DOHH2 (cell line): ENCODE results near the gene GRID1.

ENCODE experiments used
- H3F3A ChIP-seq: fragments of 200-600 bp; sonication (generic), shearing (Covaris generic); 2 replicates; pipeline ENCODE4 v1.6.0; 2016; ENCODE audit warnings: antibody characterized with exemption, mild to moderate bottlenecking; ENCODE audit not compliant: control insufficient read depth, insufficient read depth
- H3K27ac ChIP-seq: fragments of 200-600 bp; sonication (generic); 2 replicates; pipeline ENCODE4 v1.5.1; 2014; ENCODE audit warnings: low read depth, mild to moderate bottlenecking, low read length, moderate library complexity
- H3K27me3 ChIP-seq: fragments of 200-600 bp; sonication (generic); 2 replicates; pipeline ENCODE4 v1.6.1; 2014; ENCODE audit warnings: mild to moderate bottlenecking, low read length, mixed read lengths; ENCODE audit not compliant: control insufficient read depth
- H3K36me3 ChIP-seq: fragments of 200-600 bp; sonication (generic); 2 replicates; pipeline ENCODE4 v1.6.1; 2014; ENCODE audit warnings: mild to moderate bottlenecking, low read length, moderate library complexity, mixed read lengths; ENCODE audit not compliant: control insufficient read depth
- H3K4me1 ChIP-seq: fragments of 200-600 bp; sonication (generic); 2 replicates; pipeline ENCODE4 v1.6.1; 2014; ENCODE audit warnings: mild to moderate bottlenecking, low read length, mixed read lengths; ENCODE audit not compliant: control insufficient read depth
- H3K4me2 ChIP-seq: fragments of 200-600 bp; sonication (generic); 2 replicates; pipeline ENCODE4 v1.6.0; 2014; ENCODE audit warnings: mild to moderate bottlenecking, low read length, moderate library complexity
- H3K4me3 ChIP-seq: fragments of 200-600 bp; sonication (generic); 2 replicates; pipeline ENCODE4 v1.5.1; 2014; ENCODE audit warnings: mild to moderate bottlenecking, low read length, mixed read lengths
- H3K79me2 ChIP-seq: fragments of 200-600 bp; sonication (generic); 2 replicates; pipeline ENCODE4 v1.6.1; 2014; ENCODE audit warnings: mild to moderate bottlenecking, low read length, mixed read lengths; ENCODE audit not compliant: control insufficient read depth
- H3K9me2 ChIP-seq: fragments of 200-600 bp; sonication (generic); replicated peaks from 2 replicates; pipeline ENCODE4 v1.6.1; 2014; ENCODE audit warnings: mild to moderate bottlenecking, low read length, mixed read lengths; ENCODE audit not compliant: control insufficient read depth
- H3K9me3 ChIP-seq: fragments of 200-600 bp; sonication (generic); 2 replicates; pipeline ENCODE4 v1.6.1; 2014; ENCODE audit warnings: antibody characterized with exemption, low read length, mixed read lengths; ENCODE audit not compliant: control insufficient read depth, insufficient read depth
- H4K20me1 ChIP-seq: fragments of 200-600 bp; sonication (generic); 2 replicates; pipeline ENCODE4 v1.6.0; 2014; ENCODE audit warnings: low read depth, mild to moderate bottlenecking, antibody characterized with exemption, low read length, moderate library complexity; ENCODE audit not compliant: control insufficient read depth, insufficient read depth
- CTCF ChIP-seq: fragments of 200-600 bp; sonication (generic); IDR thresholded peaks from one replicate; pipeline ENCODE4 v1.5.1; 2014; ENCODE audit warnings: antibody characterized with exemption, mild to moderate bottlenecking, low read depth, low read length; ENCODE audit not compliant: poor library complexity, severe bottlenecking
- EZH2phosphoT487 ChIP-seq: fragments of 200-600 bp; sonication (generic); IDR thresholded peaks from 2 replicates; pipeline ENCODE4 v1.6.1; 2017; ENCODE audit warnings: borderline replicate concordance, mild to moderate bottlenecking, antibody characterized with exemption, low read length, moderate library complexity, mixed read lengths

GRID1 gene

GRCh38 chr10:86079088-86079487 lies 287.5 kb downstream of the GRID1 start:
- Histone ChIP-seq H3K4me3 (no peak overlapping the region), H3K36me3 (no peaks in the 10 kb centered on the region), H3K27ac (no peak overlapping the region), H3K9me3 (no peaks in the 10 kb centered on the region), H3K4me1 (no peaks in the 10 kb centered on the region), H3K4me2 (no peak overlapping the region), H3F3A (no peaks in the 10 kb centered on the region), H3K79me2 (no peaks in the 10 kb centered on the region), H3K9me2 (no peaks in the 10 kb centered on the region), H3K27me3 (no peaks in the 10 kb centered on the region; the same call in 1 of the 2 replicates), H4K20me1 (no peaks in the 10 kb centered on the region)
- TF ChIP-seq CTCF (no peak), EZH2phosphoT487 (no peak)

GRCh38 chr10:86078639-86079035 lies 288.0 kb downstream of the GRID1 start:
- Histone ChIP-seq H3K27ac (no peak overlapping the region), H3F3A (no peaks in the 10 kb centered on the region), H3K4me3 (no peak overlapping the region), H3K4me1 (no peaks in the 10 kb centered on the region), H3K9me3 (no peaks in the 10 kb centered on the region), H3K9me2 (no peaks in the 10 kb centered on the region), H4K20me1 (no peaks in the 10 kb centered on the region), H3K79me2 (no peaks in the 10 kb centered on the region), H3K27me3 (no peaks in the 10 kb centered on the region; the same call in 1 of the 2 replicates), H3K4me2 (no peak overlapping the region), H3K36me3 (no peaks in the 10 kb centered on the region)
- no peak for TF ChIP-seq CTCF
- no peak for TF ChIP-seq EZH2phosphoT487

GRCh38 chr10:86077871-86078638 lies 288.5 kb downstream of the GRID1 start:
- Histone ChIP-seq H3K9me3 (no peaks in the 10 kb centered on the region), H3K9me2 (no peaks in the 10 kb centered on the region), H3K79me2 (no peaks in the 10 kb centered on the region), H3K27me3 (no peaks in the 10 kb centered on the region; the same call in 1 of the 2 replicates), H3K4me2 (no peak overlapping the region), H3K36me3 (no peaks in the 10 kb centered on the region), H3K27ac (no peak overlapping the region), H4K20me1 (no peaks in the 10 kb centered on the region), H3K4me1 (no peaks in the 10 kb centered on the region), H3K4me3 (no peak overlapping the region), H3F3A (no peaks in the 10 kb centered on the region)
- TF ChIP-seq CTCF (no peak), EZH2phosphoT487 (no peak)
